Hepatocyte (in vitro differentiated cells): ENCODE data around the gene TENM4. TPM values are rescaled to one million over a fixed set of nuclear protein-coding genes. Genes with fewer than 3 reads are reported as not detected.

Experiments used
- DNase-seq: peaks from one replicate; pipeline ENCODE4 v3.0.0-alpha.2; 2016; ENCODE audit warnings: low spot score
- H2AFZ ChIP-seq: fragments of 200-600 bp; sonication (generic); 2 replicates; pipeline ENCODE4 v1.6.0; 2016; ENCODE audit warnings: antibody characterized with exemption, mild to moderate bottlenecking
- H3K27ac ChIP-seq: fragments of 200-600 bp; sonication (generic); 2 replicates; pipeline ENCODE4 v1.5.1; 2016; ENCODE audit warnings: mild to moderate bottlenecking
- H3K27me3 ChIP-seq: fragments of 200-600 bp; sonication (generic); 2 replicates; pipeline ENCODE4 v1.6.1; 2016
- H3K36me3 ChIP-seq: fragments of 200-600 bp; sonication (generic); replicated peaks from 2 replicates; pipeline ENCODE4 v1.5.1; 2016; ENCODE audit warnings: low read depth; ENCODE audit not compliant: insufficient read depth
- H3K4me1 ChIP-seq: fragments of 200-600 bp; sonication (generic); 2 replicates; pipeline ENCODE4 v1.5.1; 2016; ENCODE audit warnings: mild to moderate bottlenecking, moderate library complexity; ENCODE audit not compliant: insufficient read depth
- H3K4me2 ChIP-seq: fragments of 200-600 bp; sonication (generic); 2 replicates; pipeline ENCODE4 v1.6.0; 2016
- H3K4me3 ChIP-seq: fragments of 200-600 bp; sonication (generic); 2 replicates; pipeline ENCODE4 v1.5.1; 2016; ENCODE audit warnings: mild to moderate bottlenecking
- H3K79me2 ChIP-seq: fragments of 200-600 bp; sonication (generic); 2 replicates; pipeline ENCODE4 v1.6.0; 2017; ENCODE audit warnings: mild to moderate bottlenecking
- H3K9me2 ChIP-seq: fragments of 200-600 bp; sonication (generic); replicated peaks from 2 replicates; pipeline ENCODE4 v1.6.0; 2017; ENCODE audit warnings: mild to moderate bottlenecking; ENCODE audit not compliant: insufficient read depth
- H3K9me3 ChIP-seq: fragments of 200-600 bp; sonication (generic); 2 replicates; pipeline ENCODE4 v1.5.1; 2016; ENCODE audit warnings: low read depth, mild to moderate bottlenecking
- H4K20me1 ChIP-seq: fragments of 200-600 bp; sonication (generic); 2 replicates; pipeline ENCODE4 v1.6.0; 2016; ENCODE audit warnings: mild to moderate bottlenecking; ENCODE audit not compliant: insufficient read depth, poor library complexity, severe bottlenecking
- CTCF ChIP-seq: fragments of 200-600 bp; sonication (generic); IDR thresholded peaks from 2 replicates; pipeline ENCODE4 v1.5.1; 2016; ENCODE audit warnings: antibody characterized with exemption, mild to moderate bottlenecking; ENCODE audit not compliant: poor library complexity
- EZH2 ChIP-seq: fragments of 200-600 bp; sonication (generic); IDR thresholded peaks from 2 replicates; pipeline ENCODE4 v1.6.1; 2016; ENCODE audit warnings: antibody characterized with exemption, mild to moderate bottlenecking, borderline replicate concordance
- EZH2phosphoT487 ChIP-seq: fragments of 200-600 bp; sonication (generic); IDR thresholded peaks from one replicate; pipeline ENCODE4 v1.6.1; 2018; ENCODE audit warnings: antibody characterized with exemption, mild to moderate bottlenecking, low read depth, moderate library complexity; ENCODE audit not compliant: unreplicated experiment, severe bottlenecking
- WGBS: methylation state at CpG from one replicate; pipeline ENCODE4 v1.1.6; 2016; ENCODE audit warnings: low lambda C conversion rate; ENCODE audit errors: missing lambda C conversion rate; 5-methylcytosine and 5-hydroxymethylcytosine counted together
- polyA plus RNA-seq: library from polyadenylated mRNA; unstranded; fragments of >200 nt; fragmentation: Nextera tagmentation; extraction: Ambion mirVana; gene quantifications from 2 replicates; pipeline ENCODE4 v1.2.1, GENCODE V29; 2016
- total RNA-seq: library from RNA; depleted of rRNA; stranded (reverse); fragments of >200 nt; gene quantifications from 2 replicates; pipeline ENCODE4 v1.2.3, GENCODE V29; 2014

TENM4 gene
- total and polyA plus RNA-seq, 2 experiments from 2014 or later, result 18.4 to 18.7 TPM

- Histone ChIP-seq H3K27me3 (no peaks in the 10 kb centered on the region), H2AFZ (no peak overlapping the region), H4K20me1 (no peaks in the 10 kb centered on the region), H3K36me3 (no peaks in the 10 kb centered on the region), H3K4me1 (no peaks in the 10 kb centered on the region), H3K9me3 (no peaks in the 10 kb centered on the region), H3K27ac (no peak overlapping the region), H3K79me2 (no peaks in the 10 kb centered on the region), H3K4me2 (no peak overlapping the region), H3K4me3 (no peak overlapping the region), H3K9me2 (no peaks in the 10 kb centered on the region)
- TF ChIP-seq EZH2 (no peak), CTCF (no peak), EZH2phosphoT487 (no peak)
- WGBS, result 61% methylated on average over 4 of the region's 4 CpGs
- no peak for DNase-seq
Measured at GRCh38 chr11:78868563-78868962, 572.3 kb downstream of the TENM4 start.

- Histone ChIP-seq H3K9me2 (no peaks in the 10 kb centered on the region), H3K79me2 (no peaks in the 10 kb centered on the region), H3K9me3 (no peaks in the 10 kb centered on the region), H3K27me3 (no peaks in the 10 kb centered on the region), H3K4me1 (peaks cover 7% of the 10 kb centered on the region), H3K4me2 (no peak overlapping the region), H3K27ac (no peak overlapping the region), H3K36me3 (no peaks in the 10 kb centered on the region), H3K4me3 (no peak overlapping the region), H2AFZ (no peak overlapping the region), H4K20me1 (no peaks in the 10 kb centered on the region)
- TF ChIP-seq EZH2phosphoT487, result no peak
- TF ChIP-seq CTCF, result no peak
- no peak for TF ChIP-seq EZH2
- WGBS, result 66% methylated on average over 5 of the region's 5 CpGs
- DNase-seq, result peak; percentile 54
Measured at GRCh38 chr11:78860720-78861422, 580.0 kb downstream of the TENM4 start.

DNA sequence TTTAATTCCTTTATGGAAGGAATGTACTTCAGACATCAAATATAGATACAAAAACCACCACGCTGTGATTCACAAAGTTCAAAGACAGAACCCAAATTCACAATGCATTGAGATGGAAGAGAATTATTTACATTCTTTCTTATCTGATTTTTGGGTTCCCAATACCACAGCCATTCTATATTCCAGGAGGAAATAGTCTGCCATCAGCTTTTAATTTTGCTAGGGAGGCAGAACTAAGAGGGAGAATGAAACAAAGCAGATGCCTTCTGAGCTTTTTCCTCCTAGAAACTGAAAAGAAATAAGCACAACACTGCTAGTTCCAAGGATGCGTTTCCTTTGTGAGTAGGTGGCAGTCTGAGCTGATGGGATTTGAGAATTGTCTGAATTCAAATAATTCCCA is 583.1 kb downstream of the TENM4 start:
- peaks cover 16% of the 10 kb centered on the region for H3K4me1 ChIP-seq
- H4K20me1 ChIP-seq, result no peaks in the 10 kb centered on the region
- 38% methylated on average over 2 of the region's 2 CpGs for WGBS
- no peak overlapping the region for H3K4me2 ChIP-seq
- no peaks in the 10 kb centered on the region for H3K9me2 ChIP-seq
- H3K36me3 ChIP-seq, result no peaks in the 10 kb centered on the region
- no peaks in the 10 kb centered on the region for H3K27me3 ChIP-seq
- TF ChIP-seq CTCF, result no peak
- TF ChIP-seq EZH2, result no peak
- TF ChIP-seq EZH2phosphoT487, result no peak
- no peak for DNase-seq
- no peaks in the 10 kb centered on the region for H3K9me3 ChIP-seq
- H3K4me3 ChIP-seq, result no peak overlapping the region
- peak overlapping the region; percentile 7 for H3K27ac ChIP-seq
- no peak overlapping the region for H2AFZ ChIP-seq
- H3K79me2 ChIP-seq, result no peaks in the 10 kb centered on the region
